Aorta (tissue), 5 donors: Measurements from ENCODE around the gene TTC9. TPM values are rescaled to one million over a fixed set of nuclear protein-coding genes. Genes with fewer than 3 reads are reported as not detected.

Experiments
- ATAC-seq: fragments of 200-7000 bp; cut with Tn5 transposase; one replicate; pipeline ENCODE4 v1.9.1; 2022; ENCODE audit warnings: moderate library complexity; ENCODE audit not compliant: low FRiP score
- DNase-seq, 2 donors: peaks; one replicate each; pipeline ENCODE4 v3.0.0-alpha.2; 2020
- H3K27ac ChIP-seq, 2 donors: one replicate each; pipeline ENCODE4 v1.5.1; 2013; ENCODE audit warnings: low read length in 2 of 2, mild to moderate bottlenecking in 2 of 2, moderate library complexity in 2 of 2, control low read depth in 1 of 2, inconsistent platforms in 1 of 2, low read depth in 1 of 2
- H3K27me3 ChIP-seq, 2 donors: one replicate each; pipeline ENCODE4 v1.6.1; 2013; ENCODE audit warnings: control low read depth in 1 of 2, low read length in 1 of 2, mild to moderate bottlenecking in 1 of 2, moderate library complexity in 1 of 2; ENCODE audit not compliant: insufficient read depth in 2 of 2, control insufficient read depth in 1 of 2
- H3K36me3 ChIP-seq, 2 donors: one replicate each; pipeline ENCODE4 v1.6.1; 2013; ENCODE audit warnings: control low read depth in 1 of 2, low read length in 1 of 2, mild to moderate bottlenecking in 1 of 2; ENCODE audit not compliant: insufficient read depth in 2 of 2, control insufficient read depth in 1 of 2
- H3K4me1 ChIP-seq, 2 donors: one replicate each; pipeline ENCODE4 v1.6.1; 2013; ENCODE audit warnings: low read length in 2 of 2, control low read depth in 1 of 2, mild to moderate bottlenecking in 1 of 2, moderate library complexity in 1 of 2; ENCODE audit not compliant: insufficient read depth in 2 of 2, control insufficient read depth in 1 of 2
- H3K4me3 ChIP-seq, 2 donors: one replicate each; pipeline ENCODE4 v1.5.1; 2013; ENCODE audit warnings: low read length in 2 of 2, control low read depth in 1 of 2, mild to moderate bottlenecking in 1 of 2
- H3K9me3 ChIP-seq: one replicate; pipeline ENCODE4 v1.6.1; 2013; ENCODE audit warnings: mild to moderate bottlenecking, low read length; ENCODE audit not compliant: control insufficient read depth
- WGBS, 2 donors: extraction: QIAGEN DNeasy Blood & Tissue Kit; methylation state at CpG; one replicate each; pipeline ENCODE4 v1.1.7; 2013; 5-methylcytosine and 5-hydroxymethylcytosine counted together
- intact Hi-C, 2 donors: fragments of 100-400 bp; cut with DNase I; formaldehyde crosslinking; loops; one replicate each; pipeline versions ENCODE4 v1.14.2 to v1.15.0; 2022
- polyA plus RNA-seq, 2 donors: library from polyadenylated mRNA; stranded (reverse); fragments of 200-250 nt; gene quantifications; one replicate each; pipeline ENCODE4 v1.2.3, GENCODE V29; 2013
- total RNA-seq, 2 donors: library from RNA; stranded (reverse); fragmentation: NEBNext Ultra II Directional; extraction: Animal tissue kit (Norgen Biotek cat#: 25700); gene quantifications; one replicate each; pipeline ENCODE4 v1.2.1, GENCODE V29; 2021
- donor health status: healthy with polysubstance abuse.
- donor health status: Bipolar disorder and iron deficiency.
- donor health status: DM: no; HTN: no; CAD: no.
- donor health status: DM: no; HTN: no; CAD: no.
- donor health status: DM: yes; HTN: yes; CAD: no.

TTC9 gene
- total and polyA plus RNA-seq, 4 donors: 1.6 to 2.9 (median 2.7) TPM

GRCh38 chr14:70652871-70653270 lies 11.2 kb downstream of the TTC9 start:
- H3K9me3 ChIP-seq: no peaks in the 10 kb centered on the region
- no peak overlapping the region for H3K4me3 ChIP-seq
- H3K4me1 ChIP-seq: peaks cover 0 to 4% of the 10 kb centered on the region in 2 donors
- peaks cover 0 to 4% of the 10 kb centered on the region in 2 donors for H3K36me3 ChIP-seq
- no peak for DNase-seq
- no peak for ATAC-seq
- H3K27me3 ChIP-seq: no peaks in the 10 kb centered on the region
- no peak overlapping the region for H3K27ac ChIP-seq
- intact Hi-C loops: no loop called here

- peaks cover 0 to 4% of the 10 kb centered on the region in 2 donors for H3K36me3 ChIP-seq
- H3K27me3 ChIP-seq: no peaks in the 10 kb centered on the region
- H3K9me3 ChIP-seq: no peaks in the 10 kb centered on the region
- ATAC-seq (no peak), DNase-seq (no peak)
- no peak overlapping the region for H3K27ac ChIP-seq
- no peaks in the 10 kb centered on the region for H3K4me1 ChIP-seq
- intact Hi-C loops: no loop called here
- H3K4me3 ChIP-seq: no peak overlapping the region
- WGBS, 2 donors: 66 to 70% methylated on average over 3 of the region's 3 CpGs
Observed at GRCh38 chr14:70653662-70654061, 11.9 kb downstream of the TTC9 start.

DNA sequence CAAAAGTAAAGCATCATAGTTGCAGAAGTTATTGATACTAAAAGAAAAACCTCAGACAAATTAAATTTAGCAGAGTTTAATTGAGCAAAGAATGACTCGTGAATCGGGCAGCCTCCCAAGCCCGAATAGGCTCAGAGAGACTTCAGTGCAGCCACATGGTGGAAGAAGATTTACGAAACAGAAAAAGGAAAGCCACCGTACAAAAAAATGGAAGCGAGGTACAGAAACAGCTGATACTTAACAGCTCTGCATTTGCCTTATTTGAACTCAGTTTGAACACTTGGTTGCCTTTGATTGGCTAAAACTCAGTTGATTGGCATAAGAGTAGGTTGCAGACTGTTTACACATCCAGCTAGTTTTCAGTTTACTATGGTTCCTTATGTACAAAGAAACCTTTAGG lies 12.9 kb downstream of the TTC9 start:
- peaks cover 0 to 4% of the 10 kb centered on the region in 2 donors for H3K36me3 ChIP-seq
- DNase-seq (no peak), ATAC-seq (no peak)
- WGBS, 2 donors: 87 to 89% methylated on average over 6 of the region's 6 CpGs
- intact Hi-C loops: no loop called here
- no peaks in the 10 kb centered on the region for H3K27me3 ChIP-seq
- H3K4me3 ChIP-seq: no peak overlapping the region
- H3K4me1 ChIP-seq: no peaks in the 10 kb centered on the region
- no peak overlapping the region for H3K27ac ChIP-seq
- H3K9me3 ChIP-seq: no peaks in the 10 kb centered on the region

- no peak for ATAC-seq
- Histone ChIP-seq H3K4me1 (no peaks in the 10 kb centered on the region), H3K4me3 (no peak overlapping the region), H3K27me3 (no peaks in the 10 kb centered on the region), H3K27ac (no peak overlapping the region), H3K9me3 (no peaks in the 10 kb centered on the region), H3K36me3 (peaks cover 0 to 4% of the 10 kb centered on the region in 2 donors)
- intact Hi-C loops: no loop called here
- WGBS, 2 donors: 90 to 91% methylated on average over 19 of the region's 19 CpGs
- DNase-seq: no peak
Observed at GRCh38 chr14:70655110-70655826, 13.6 kb downstream of the TTC9 start.

GRCh38 chr14:70658899-70659298 lies 17.2 kb downstream of the TTC9 start:
- H3K27me3 ChIP-seq: no peaks in the 10 kb centered on the region
- no peak overlapping the region for H3K4me3 ChIP-seq
- 68 to 89% methylated on average over 4 of the region's 4 CpGs for WGBS, 2 donors
- no peaks in the 10 kb centered on the region for H3K9me3 ChIP-seq
- no peak for ATAC-seq
- no peak for DNase-seq
- intact Hi-C loops: no loop called here
- no peaks in the 10 kb centered on the region for H3K4me1 ChIP-seq
- H3K36me3 ChIP-seq: no peaks in the 10 kb centered on the region
- H3K27ac ChIP-seq: no peak overlapping the region

- Histone ChIP-seq H3K27ac (no peak overlapping the region), H3K4me3 (no peak overlapping the region), H3K9me3 (no peaks in the 10 kb centered on the region), H3K27me3 (no peaks in the 10 kb centered on the region), H3K36me3 (no peaks in the 10 kb centered on the region), H3K4me1 (no peaks in the 10 kb centered on the region)
- DNase-seq: no peak
- ATAC-seq: no peak
- 74 to 82% methylated on average over 13 of the region's 13 CpGs for WGBS, 2 donors
- intact Hi-C loops: no loop called here
Observed at GRCh38 chr14:70660967-70661893, 19.5 kb downstream of the TTC9 start.

DNA sequence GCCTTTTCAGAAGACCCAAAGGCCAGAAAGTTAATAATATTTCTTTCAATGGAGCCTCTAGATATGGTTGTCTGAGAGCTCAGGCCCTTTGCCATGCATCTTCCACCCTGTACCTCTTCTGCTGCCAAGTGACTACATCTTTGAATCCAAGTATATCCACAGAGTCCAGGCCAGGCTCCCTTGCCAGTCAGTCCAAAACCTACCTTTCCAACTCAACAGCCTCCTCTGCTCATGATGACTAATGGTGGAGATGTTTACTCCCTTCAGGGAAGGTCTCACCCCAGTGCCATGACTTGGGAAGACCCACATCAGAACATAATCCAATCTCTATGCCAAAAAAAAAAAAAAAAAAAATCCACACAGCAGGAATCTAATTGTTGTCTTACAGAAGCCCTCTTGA lies 20.4 kb downstream of the TTC9 start:
- Histone ChIP-seq H3K27ac (no peak overlapping the region), H3K4me1 (no peaks in the 10 kb centered on the region), H3K9me3 (no peaks in the 10 kb centered on the region), H3K27me3 (no peaks in the 10 kb centered on the region), H3K36me3 (no peaks in the 10 kb centered on the region), H3K4me3 (no peak overlapping the region)
- intact Hi-C loops: no loop called here
- no peak for ATAC-seq
- DNase-seq: no peak

DNA sequence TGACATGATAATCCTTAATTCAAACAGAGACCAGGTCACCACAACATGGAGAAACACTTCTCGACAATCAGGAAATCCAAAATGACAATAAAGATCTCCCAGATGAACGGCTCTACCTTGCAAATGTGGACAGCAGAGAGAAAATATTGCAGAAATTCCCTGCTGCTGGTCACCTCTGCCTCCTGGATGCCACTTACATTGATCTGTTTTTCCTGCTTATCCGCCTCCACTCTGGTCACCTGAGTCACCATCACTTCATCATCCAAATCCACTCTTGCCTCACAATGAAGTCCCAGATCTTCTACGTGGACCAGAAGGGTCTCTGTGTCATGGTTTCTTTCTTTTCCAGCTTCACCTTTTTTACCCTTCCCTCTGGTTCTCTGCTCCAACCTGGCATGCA lies 21.1 kb downstream of the TTC9 start:
- ATAC-seq: no peak
- H3K36me3 ChIP-seq: no peaks in the 10 kb centered on the region
- no peaks in the 10 kb centered on the region for H3K4me1 ChIP-seq
- no peak for DNase-seq
- intact Hi-C loops: no loop called here
- H3K27me3 ChIP-seq: no peaks in the 10 kb centered on the region
- H3K4me3 ChIP-seq: no peak overlapping the region
- 97 to 98% methylated on average over 4 of the region's 4 CpGs for WGBS, 2 donors
- no peaks in the 10 kb centered on the region for H3K9me3 ChIP-seq
- H3K27ac ChIP-seq: no peak overlapping the region
